ENCODE data around the gene TBX20. TPM values are rescaled to one million over a fixed set of nuclear protein-coding genes. Genes with fewer than 3 reads are reported as not detected.
"Not testable (repeated sequence)": the region's sequence is repeated elsewhere in the genome, so short reads cannot be mapped to it uniquely, and the experiment has no call there.

The TBX20 gene
- total RNA-seq, 1 experiment from 2014 or later = 2.3 TPM

DNA sequence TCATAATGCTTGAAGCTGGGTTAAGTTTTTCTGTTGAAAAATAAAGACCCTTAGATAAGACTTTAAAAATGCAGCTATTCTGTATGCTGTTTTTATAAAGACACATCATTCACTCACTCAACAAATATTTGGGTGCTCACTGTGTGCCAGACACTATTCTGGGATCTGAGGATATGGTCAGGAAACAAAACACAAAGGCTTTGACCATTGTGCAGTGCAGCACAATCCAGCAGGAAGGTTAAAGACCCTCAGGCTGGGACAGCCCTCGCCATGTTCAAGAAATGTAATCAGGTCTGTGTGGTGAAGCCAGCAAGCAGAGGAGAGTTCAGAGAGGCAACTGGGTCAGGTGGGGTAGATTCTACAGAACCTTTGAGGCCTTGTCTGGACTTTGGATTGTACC lies 31.5 kb downstream of the TBX20 start:
- not testable (repeated sequence) for DNase-seq (ENCODE audit: low spot score)

DNA sequence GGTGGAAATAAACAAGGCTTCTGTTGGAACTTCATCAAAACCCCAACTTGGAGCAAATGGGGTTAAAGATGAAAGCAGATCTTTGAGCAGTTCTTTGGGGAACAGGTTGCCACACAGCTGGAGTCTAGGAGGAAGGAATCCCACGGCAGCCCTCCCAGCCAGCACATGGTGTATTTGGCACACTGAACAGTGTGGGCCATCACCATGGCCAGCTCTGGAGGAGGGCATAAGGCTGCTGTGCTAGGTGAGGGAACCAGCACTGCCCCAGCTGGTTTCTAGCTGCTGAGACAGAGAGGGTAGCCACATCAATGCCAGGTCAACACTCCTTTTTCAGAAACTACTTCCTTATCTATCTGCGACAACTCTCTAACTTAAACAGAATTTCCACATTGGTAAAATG lies 33.7 kb downstream of the TBX20 start:
- not testable (repeated sequence) for DNase-seq (ENCODE audit: low spot score)

DNA sequence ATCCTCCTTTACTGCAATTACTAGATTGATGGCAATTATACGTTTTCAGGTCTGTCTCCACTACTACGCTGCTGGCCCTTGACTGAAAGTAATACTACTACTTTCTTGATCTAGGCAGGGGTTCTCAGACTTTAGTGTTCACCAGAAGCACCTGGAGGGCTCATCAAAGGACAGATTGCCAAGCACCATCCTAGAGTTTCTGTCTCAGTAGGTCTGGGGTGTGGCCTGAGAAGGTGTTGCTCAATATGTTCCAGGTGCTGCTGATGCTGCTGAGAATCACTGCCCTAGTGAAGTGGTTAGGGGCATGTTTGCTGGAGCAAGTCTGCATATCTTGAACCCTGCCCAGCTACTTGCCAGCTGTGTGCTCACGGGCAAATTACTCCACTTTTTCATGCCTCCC lies 37.9 kb downstream of the TBX20 start:
- not testable (repeated sequence) for DNase-seq (ENCODE audit: low spot score)

DNA sequence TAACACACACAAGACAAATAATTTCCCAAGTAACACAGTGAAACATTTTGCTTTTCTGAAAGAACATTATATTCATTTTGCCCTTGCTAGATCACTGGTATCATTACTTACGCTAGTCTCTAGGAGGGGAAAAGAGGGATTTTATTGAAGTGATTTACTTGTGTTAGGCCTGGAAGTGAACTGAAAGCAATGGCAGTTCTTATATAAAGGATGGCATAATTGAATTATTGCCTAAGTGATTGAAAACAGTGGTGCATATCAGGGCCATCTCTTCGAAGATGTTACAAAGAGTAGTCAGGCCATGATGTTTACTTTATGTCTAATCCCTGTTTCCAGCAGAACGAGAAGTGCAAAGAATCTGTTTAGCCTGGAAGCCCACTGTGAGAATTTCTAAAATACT lies 38.8 kb downstream of the TBX20 start:
- DNase-seq (ENCODE audit: low spot score) = not testable (repeated sequence)

DNA sequence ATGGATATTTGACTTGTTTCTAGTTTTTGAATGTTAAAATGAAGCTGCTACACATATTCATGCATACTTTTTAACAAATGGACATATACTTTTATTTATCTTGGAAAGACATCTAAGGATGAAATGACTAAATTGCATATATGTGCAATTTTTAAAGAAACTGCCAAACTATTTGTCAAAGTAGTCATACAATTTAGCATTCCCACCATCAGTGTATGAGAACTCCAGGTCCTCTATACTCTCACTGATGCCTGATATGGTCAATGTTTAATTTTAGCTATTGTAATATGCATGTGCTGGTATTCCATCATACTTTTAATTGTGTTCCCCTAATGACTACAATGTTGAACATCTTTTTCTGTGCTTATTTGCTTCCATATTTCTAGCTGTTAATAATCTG lies 47.0 kb downstream of the TBX20 start:
- not testable (repeated sequence) for DNase-seq (ENCODE audit: low spot score)

DNA sequence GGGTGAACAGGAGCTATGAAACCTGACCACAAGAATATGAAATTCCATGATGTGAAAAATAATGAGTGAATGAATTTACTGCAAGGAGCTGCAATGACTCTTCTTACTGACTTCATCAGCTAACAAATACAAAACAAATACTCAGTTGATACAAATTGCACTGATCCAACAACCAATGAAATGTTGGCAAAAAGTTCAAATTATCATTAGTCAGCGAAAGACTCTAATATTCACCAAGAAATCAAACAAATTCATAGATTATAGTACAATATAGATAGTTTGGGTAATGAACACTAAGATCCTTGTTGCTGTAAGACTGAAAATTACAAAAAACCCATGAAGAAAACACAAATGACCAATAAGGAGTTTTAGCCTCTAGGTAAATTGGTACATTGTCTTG lies 49.0 kb downstream of the TBX20 start:
- not testable (repeated sequence) for DNase-seq (ENCODE audit: low spot score)

DNA sequence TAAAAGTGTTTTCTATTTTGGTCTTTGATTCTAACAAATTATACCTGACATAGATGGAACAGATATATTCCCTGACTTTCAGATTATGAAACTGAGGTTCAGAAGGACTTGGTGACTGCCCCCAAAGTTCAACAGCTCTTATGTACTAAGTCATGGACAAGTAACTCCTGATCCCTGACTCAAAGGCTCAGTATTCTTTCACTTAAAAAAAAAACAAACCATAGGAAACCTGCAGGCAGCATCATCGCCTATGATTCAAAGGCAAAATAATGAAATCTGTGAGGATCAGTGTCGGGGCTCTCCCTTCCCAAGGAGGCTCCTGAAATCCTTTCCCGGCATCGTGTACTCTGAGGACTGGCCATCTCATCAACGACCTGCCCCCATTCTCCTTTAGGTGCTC lies 49.9 kb downstream of the TBX20 start:
- DNase-seq (ENCODE audit: low spot score) = not testable (repeated sequence)

DNA sequence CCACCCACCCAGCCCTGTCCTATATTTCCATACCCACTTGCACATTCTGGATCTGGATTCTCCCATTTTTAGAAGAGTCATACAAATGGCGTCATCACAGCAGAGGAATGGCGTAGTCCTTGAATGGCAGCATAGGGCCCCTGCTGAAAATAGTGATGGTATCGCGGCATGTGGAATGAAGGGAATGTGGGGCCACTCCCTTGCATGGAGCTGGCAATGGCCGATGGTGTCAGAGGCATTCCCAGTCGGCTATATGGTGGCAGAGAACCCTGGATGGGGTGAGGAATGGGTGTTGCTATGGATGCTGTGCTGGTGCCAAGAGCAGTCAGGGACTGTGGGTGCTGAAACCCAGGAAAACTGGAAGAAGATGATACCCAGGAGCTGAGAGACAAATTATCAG lies 51.5 kb downstream of the TBX20 start:
- not testable (repeated sequence) for DNase-seq (ENCODE audit: low spot score)

DNA sequence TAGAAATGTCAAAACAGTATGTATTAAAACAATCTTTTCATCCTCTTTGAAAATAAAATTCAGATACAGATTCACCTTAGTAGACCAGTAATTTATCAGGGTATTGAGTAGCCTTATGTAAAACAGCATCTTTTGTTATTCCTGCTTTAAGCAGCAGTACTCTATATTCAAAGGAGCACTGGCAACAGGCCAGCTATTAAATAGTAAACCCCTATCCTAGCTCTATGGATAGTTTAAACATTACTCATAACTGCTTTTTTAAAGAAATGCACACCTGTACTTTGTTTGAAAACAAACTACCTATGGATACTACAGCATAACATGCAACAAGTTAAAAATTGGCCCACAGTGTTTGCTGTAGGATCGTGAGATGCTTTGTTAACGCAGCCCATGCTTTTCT lies 53.7 kb downstream of the TBX20 start:
- DNase-seq (ENCODE audit: low spot score) = not testable (repeated sequence)

DNA sequence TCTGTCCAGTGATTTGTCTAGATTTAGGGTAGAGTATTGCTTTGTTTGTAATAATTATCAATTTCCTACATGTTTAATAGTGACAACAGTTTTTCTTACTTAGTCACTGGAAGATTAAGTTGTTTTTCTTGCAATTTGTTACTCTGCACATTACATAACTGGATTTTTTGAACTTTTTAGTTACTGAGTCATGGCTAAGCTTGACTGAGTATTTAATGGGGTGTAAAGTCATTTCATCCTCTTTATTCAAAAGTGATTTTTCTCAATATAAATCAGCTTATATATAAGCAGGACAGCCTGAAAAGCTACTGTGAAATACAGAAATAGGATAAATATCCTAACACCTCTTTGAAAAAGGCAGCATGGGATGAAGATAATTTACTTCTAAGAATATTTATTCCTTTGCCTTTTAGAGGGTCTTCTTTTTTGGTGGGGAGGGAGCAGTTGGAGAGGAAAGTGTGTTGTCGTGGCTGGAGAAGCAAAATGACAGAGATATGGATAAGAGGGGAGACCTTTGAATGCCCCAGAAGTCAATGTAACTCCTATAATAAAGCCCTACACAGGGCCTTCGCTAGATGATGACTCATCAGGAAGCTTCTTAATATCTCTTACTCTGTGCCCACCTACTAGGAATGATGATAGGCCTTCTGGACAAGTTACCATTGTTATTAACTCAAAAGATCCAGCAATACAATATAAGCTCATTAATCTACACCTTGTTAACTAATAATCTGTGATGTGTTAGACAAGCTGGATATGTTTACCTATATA lies 55.3 kb downstream of the TBX20 start:
- DNase-seq (ENCODE audit: low spot score) = not testable (repeated sequence)

DNA sequence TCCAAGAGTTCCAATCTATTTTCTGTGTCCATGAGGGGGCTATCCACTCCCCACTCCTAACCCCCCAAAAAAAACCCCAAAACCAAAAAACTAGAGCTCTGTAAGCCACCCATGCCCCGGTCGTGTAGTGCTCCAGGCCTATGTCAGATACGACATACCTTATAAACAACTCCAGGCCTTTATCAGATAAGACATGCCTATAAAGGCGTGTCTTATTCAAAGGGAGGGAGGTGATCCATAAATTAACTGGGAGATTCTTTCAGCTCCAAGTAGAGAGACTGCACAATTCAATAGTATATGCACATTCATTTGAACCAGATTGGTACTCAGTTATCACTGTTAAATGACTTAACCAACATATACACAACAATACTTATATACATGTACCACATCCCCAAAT lies 62.3 kb downstream of the TBX20 start:
- not testable (repeated sequence) for DNase-seq (ENCODE audit: low spot score)

DNA sequence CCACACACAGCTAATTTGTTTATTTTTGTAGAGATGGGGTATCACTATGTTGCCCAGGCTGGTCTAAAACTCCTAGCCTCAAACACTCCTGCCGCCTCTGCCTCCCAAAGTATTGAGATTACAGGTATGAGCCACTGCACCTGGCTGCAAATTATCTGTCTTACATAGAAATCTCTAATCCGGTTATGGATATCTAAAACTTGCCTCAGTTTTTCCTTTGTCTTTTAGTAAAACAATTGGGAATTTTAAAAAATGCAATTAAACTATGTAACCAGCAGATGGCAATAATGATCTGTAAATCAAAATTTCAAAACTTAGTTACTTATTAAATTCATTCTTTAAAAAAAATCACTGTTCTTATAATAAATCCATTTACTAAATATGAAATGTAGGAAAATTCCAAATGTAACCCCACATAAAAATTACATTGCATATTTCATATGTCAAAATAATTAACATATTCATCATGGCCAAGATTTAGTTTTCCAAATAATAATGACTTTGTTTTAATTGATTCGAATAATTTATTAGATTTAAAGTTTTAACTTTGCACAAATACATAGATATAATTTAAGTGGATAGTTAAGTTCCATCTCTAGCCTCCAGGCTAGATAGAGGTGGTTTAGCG lies 63.6 kb downstream of the TBX20 start:
- DNase-seq (ENCODE audit: low spot score) = not testable (repeated sequence)

DNA sequence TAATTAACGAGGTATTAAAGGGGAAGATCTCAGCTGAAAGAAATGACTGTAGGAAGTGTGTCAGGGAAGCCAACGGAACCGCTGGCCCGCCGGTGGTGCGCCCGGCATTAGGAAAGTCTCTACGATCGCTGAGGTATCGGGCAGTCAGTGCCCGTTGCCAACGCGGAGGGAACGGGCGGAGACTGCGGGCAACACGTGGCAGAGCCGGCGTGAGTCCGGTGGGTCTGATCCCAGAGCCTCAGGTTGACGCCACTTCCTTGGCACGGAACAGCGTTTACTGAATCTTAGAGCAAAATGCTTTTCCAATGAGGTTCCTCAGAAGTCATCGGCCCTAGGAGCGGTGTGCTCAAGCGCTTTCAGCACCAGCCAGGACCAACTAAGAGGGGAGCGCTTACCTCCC lies 67.1 kb downstream of the TBX20 start:
- peak; percentile 65 for DNase-seq (ENCODE audit: low spot score)

DNA sequence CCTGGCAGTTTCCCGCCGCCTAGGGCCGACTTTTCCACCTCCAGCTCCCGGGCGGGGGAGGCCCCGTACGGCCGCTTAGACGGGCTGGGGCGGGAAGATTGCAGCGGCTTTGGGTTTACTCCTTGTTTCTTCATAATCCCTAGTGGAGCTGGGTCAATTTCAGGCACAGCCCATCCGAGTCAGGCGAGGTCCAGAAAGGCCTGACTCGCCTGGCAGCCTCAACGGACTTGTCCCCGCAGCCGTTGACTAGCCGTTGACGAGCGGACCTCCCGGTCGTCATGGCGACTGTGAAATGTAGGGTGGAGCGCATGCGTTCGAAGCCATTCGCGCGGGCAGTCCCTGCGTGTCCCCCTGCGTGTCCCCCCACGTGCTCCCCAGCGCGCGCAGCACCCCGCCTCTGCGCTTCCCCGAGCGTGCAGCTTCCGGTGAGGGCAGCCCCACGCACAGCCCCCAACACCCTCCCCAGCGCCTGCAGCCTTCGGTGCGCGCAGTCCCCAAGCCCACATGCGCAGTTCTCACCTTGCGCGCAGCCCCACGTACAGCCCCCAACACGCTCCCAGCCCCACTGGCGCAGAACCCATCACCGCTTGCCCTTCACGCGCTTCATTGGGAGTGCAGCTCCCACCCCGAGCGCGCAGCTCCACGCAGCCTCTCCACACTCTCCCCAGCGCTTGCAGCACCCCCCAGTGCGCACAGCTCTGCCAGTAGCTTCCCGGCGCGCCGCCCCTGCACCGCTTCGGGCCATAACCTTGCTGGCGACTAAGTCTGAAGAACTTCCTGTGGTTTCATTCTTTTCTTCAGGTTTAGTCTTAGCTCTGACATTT lies 67.8 kb downstream of the TBX20 start:
- DNase-seq (ENCODE audit: low spot score) = peak; percentile 92

DNA sequence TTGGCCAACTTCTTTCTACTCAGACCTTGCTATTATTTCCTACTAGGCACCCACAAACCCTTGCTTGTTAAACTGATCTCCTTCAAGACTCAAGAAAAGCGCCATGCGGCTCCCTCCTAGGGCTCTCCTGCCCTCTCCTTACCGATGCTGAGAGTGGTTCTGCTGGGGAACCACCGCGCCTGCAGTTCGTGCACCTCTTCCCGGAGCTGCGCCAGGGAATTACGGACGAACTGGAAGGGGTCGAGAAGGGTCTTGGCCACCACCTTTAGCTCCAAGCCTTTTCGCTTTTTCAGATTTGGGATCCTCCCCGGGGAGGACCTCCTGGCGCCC lies 68.4 kb downstream of the TBX20 start:
- DNase-seq (ENCODE audit: low spot score) = not testable (repeated sequence)

DNA sequence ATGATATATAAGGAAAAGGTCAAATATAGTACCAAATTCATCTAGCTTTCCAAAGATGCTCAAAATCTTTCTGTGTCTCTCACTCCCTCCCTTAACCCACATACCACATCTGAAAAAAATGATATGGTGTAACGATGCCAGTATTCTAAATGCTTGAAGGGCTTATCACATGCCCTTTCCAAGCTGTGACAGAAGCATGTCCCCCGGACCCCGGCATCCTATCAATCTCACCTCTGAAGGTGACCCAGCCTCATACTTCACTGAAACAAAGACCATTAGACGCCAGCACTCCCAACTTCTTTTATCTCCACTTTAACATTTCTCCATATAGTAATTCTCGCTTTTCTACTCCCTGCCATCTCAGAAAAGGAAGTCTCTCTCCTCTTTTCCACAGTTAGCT lies 68.9 kb downstream of the TBX20 start:
- not testable (repeated sequence) for DNase-seq (ENCODE audit: low spot score)

DNA sequence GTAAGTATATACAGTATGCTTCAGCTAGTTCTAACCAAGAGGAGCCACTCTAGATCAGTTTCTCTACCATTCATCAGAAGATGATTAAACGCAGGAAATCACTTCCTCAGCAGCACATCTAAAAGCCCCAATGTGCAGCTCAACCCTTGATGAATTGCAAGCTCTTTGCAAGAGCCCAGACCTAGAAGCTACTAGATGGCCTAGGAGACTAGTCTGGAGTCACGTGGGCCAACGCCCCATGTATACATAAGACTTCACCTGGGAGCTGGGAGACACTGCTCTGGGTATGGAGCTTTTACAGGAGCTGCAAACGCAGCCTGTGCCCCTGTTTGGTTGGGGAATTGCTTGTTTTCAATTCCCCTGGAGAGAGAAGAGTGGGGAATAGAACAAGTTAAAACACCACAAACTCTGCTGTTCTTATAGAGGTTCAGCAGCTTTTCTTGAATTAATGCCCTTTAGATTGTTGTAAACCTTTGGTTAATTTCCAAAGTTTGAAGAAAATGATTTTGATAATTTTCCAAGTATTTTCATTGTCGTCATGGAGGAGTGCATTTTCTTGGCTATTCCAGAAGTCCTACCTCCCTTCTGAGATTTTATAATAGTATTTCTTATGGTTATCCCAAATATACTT lies 69.9 kb downstream of the TBX20 start:
- peak; percentile 23 for DNase-seq (ENCODE audit: low spot score)

DNA sequence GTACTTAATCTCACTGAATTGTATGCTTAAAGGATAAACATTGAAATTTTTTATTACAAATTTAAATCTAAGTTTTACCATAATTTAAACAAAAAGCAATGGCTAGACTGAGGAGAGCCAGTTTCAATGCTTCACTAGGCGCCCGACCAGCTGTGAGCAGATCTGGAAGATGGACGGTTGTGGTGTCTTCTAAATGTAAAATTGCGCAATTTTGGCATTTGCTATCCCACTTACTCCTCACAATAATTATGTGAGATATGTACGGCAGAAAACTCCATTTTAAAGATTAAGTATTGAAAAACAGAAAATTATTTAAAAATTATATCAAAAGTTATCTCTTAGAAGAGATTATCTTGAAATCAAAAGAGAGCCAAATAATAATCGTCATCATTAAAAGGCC lies 73.2 kb downstream of the TBX20 start:
- DNase-seq (ENCODE audit: low spot score) = not testable (repeated sequence)

DNA sequence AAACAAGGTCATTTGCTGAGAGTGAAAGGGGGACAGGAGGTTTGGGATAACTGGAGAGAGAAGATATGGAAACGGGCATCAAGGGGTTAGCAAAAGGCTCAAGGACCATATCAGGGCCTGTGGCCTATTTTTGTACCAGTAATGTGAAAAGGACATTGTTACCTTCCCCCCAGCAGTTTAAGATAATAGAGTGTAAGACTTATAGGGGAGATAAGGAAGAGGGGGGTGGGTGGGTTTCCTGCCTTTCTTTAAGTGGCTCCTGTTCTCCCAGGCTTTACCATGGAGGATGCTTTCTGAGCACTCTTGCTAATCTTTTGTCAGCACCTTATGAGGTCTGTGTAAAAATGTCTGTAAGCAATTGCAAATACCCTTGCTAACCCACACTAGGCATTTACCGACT lies 80.7 kb downstream of the TBX20 start:
- DNase-seq (ENCODE audit: low spot score) = not testable (repeated sequence)

DNA sequence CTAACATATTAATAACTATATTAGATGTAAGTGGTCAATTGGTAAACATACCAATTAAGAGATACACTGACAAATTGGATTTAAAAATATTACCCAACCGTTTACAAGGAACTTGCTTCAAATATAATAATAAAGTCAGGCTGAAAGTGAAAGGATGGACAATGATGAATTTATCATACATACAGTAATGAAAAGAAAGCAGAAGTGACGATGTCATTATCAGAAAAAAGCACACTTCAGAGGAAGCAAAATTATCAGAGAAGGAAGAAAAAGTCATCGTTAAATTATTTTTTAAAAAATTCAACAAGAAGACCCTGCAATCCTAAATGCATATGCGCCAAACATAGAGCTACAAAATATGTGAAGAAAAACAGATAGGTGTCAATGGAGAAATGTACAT lies 81.8 kb downstream of the TBX20 start:
- DNase-seq (ENCODE audit: low spot score) = not testable (repeated sequence)

DNA sequence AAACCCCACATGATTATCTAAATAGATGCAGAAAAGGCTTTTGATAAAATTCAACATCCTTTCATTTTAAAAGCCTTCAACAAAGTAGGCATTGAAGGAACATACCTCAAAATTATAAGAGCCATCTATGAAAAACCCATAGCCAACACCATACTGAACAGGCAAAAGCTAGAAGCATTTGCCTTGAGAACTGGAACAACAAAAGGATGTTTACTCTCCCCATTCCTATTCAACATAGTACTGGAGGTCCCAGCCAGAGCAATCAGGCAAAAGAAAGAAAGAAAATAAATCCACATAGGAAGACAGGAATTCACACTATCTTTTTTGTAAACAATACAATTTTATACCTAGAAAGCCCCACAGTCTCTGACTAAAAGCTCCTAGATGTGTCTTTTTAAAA lies 86.2 kb downstream of the TBX20 start:
- not testable (repeated sequence) for DNase-seq (ENCODE audit: low spot score)

DNA sequence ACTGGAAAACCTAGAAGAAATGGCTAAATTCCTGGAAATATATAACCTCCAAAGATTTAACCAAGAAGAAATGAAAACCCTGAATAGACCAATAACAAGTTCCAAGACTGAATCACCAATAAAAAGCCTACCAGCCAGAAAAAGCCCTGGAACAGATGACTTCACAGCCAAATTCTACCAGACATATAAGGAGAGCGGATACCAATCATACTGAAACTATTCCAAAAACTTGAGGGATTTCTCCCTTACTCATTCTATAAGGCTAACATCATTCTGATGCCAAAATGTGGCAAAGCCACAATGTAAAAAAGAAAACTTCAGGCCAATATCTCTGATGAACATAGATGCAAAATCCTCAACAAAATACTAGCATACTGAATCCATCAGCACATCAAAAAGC lies 86.7 kb downstream of the TBX20 start:
- DNase-seq (ENCODE audit: low spot score) = not testable (repeated sequence)

Data from H4 (cell line).